ENCODE measurements around the gene GLIS1.
A peak's percentile ranks its signal among the peaks of the same experiment; 100 is the strongest.

Gene GLIS1

DNA sequence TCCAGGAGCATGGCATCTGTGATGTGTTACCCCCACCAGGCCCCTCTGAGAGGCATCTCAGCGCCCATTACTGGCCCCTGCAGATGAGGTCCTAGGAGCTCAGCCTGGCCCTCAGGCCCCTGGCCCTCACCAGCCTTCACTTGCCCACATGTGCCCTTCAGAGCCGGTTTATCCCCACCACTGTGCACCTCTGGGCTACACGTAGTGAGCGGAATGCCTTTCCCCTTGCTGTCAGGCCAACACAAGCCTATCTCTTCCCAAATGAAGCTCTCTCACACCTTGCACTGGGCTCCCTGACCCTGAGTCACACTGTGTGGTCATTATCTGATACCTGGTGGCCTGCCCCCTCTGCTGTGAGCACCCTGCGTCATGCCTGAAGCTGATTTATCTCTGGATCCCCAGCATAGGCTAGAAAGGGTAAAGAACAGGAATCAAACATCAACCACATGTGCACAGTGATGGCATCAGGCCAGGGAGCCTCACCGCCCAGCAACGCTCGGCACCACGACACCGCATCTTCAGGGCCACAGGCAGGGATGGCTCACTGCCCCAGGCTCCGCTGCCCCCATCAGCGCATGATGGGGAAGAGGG, 49.1 kb downstream of the GLIS1 start:
- no peak overlapping the region for H3K4me3 ChIP-seq
- no peaks in the 10 kb centered on the region for H3K36me3 ChIP-seq (replicated peaks)
- peaks cover 13% of the 10 kb centered on the region for H3K27me3 ChIP-seq (ENCODE audit: low read depth)
- in situ Hi-C loops (cut with MboI; ENCODE audit: low sequenced_read_pairs): loop anchor here (25.0 kb wide), 1 partner anchor 203 kb away; no protein-coding TSS in a partner anchor
- no peaks in the 10 kb centered on the region for H3K4me1 ChIP-seq
- H3K9me3 ChIP-seq: no peaks in the 10 kb centered on the region
- DNase-seq (ENCODE audit: low spot score in 2 of 2): no peak

GRCh38 chr1:53689223-53689622, 49.7 kb downstream of the GLIS1 start:
- Histone ChIP-seq H3K4me3 (no peak overlapping the region), H3K9me3 (no peaks in the 10 kb centered on the region), H3K27me3 (ENCODE audit: low read depth) (peaks cover 13% of the 10 kb centered on the region), H3K4me1 (no peaks in the 10 kb centered on the region), H3K36me3 (replicated peaks) (no peaks in the 10 kb centered on the region)
- in situ Hi-C loops (cut with MboI; ENCODE audit: low sequenced_read_pairs): loop anchor here (25.0 kb wide), 1 partner anchor 202 kb away; no protein-coding TSS in a partner anchor
- DNase-seq (ENCODE audit: low spot score in 2 of 2): no peak

- Histone ChIP-seq H3K4me3 (no peak overlapping the region), H3K36me3 (replicated peaks) (no peaks in the 10 kb centered on the region), H3K27me3 (ENCODE audit: low read depth) (peaks cover 13% of the 10 kb centered on the region), H3K4me1 (no peaks in the 10 kb centered on the region), H3K9me3 (no peaks in the 10 kb centered on the region)
- DNase-seq (ENCODE audit: low spot score in 2 of 2): no peak
- in situ Hi-C loops (cut with MboI; ENCODE audit: low sequenced_read_pairs): loop anchor here (25.0 kb wide), 1 partner anchor 201 kb away; no protein-coding TSS in a partner anchor
Observed at GRCh38 chr1:53688381-53689102, 50.4 kb downstream of the GLIS1 start.

GRCh38 chr1:53687901-53688300, 51.1 kb downstream of the GLIS1 start:
- H3K4me3 ChIP-seq: no peak overlapping the region
- in situ Hi-C loops (cut with MboI; ENCODE audit: low sequenced_read_pairs): loop anchor here (25.0 kb wide), 1 partner anchor 201 kb away; no protein-coding TSS in a partner anchor
- no peaks in the 10 kb centered on the region for H3K4me1 ChIP-seq
- peaks cover 13% of the 10 kb centered on the region for H3K27me3 ChIP-seq (ENCODE audit: low read depth)
- H3K9me3 ChIP-seq: no peaks in the 10 kb centered on the region
- DNase-seq (ENCODE audit: low spot score in 2 of 2): no peak
- no peaks in the 10 kb centered on the region for H3K36me3 ChIP-seq (replicated peaks)

GRCh38 chr1:53687426-53687825, 51.5 kb downstream of the GLIS1 start:
- in situ Hi-C loops (cut with MboI; ENCODE audit: low sequenced_read_pairs): loop anchor here (25.0 kb wide), 1 partner anchor 200 kb away; no protein-coding TSS in a partner anchor
- Histone ChIP-seq H3K9me3 (no peaks in the 10 kb centered on the region), H3K4me1 (no peaks in the 10 kb centered on the region), H3K4me3 (no peak overlapping the region), H3K36me3 (replicated peaks) (no peaks in the 10 kb centered on the region), H3K27me3 (ENCODE audit: low read depth) (peaks cover 13% of the 10 kb centered on the region)
- no peak for DNase-seq (ENCODE audit: low spot score in 2 of 2)

GRCh38 chr1:53686965-53687267, 52.0 kb downstream of the GLIS1 start:
- in situ Hi-C loops (cut with MboI; ENCODE audit: low sequenced_read_pairs): loop anchor here (25.0 kb wide), 1 partner anchor 200 kb away; no protein-coding TSS in a partner anchor
- H3K4me1 ChIP-seq: no peaks in the 10 kb centered on the region
- no peaks in the 10 kb centered on the region for H3K9me3 ChIP-seq
- no peaks in the 10 kb centered on the region for H3K36me3 ChIP-seq (replicated peaks)
- H3K27me3 ChIP-seq (ENCODE audit: low read depth): peaks cover 13% of the 10 kb centered on the region
- no peak overlapping the region for H3K4me3 ChIP-seq
- DNase-seq (ENCODE audit: low spot score in 2 of 2): no peak

DNA sequence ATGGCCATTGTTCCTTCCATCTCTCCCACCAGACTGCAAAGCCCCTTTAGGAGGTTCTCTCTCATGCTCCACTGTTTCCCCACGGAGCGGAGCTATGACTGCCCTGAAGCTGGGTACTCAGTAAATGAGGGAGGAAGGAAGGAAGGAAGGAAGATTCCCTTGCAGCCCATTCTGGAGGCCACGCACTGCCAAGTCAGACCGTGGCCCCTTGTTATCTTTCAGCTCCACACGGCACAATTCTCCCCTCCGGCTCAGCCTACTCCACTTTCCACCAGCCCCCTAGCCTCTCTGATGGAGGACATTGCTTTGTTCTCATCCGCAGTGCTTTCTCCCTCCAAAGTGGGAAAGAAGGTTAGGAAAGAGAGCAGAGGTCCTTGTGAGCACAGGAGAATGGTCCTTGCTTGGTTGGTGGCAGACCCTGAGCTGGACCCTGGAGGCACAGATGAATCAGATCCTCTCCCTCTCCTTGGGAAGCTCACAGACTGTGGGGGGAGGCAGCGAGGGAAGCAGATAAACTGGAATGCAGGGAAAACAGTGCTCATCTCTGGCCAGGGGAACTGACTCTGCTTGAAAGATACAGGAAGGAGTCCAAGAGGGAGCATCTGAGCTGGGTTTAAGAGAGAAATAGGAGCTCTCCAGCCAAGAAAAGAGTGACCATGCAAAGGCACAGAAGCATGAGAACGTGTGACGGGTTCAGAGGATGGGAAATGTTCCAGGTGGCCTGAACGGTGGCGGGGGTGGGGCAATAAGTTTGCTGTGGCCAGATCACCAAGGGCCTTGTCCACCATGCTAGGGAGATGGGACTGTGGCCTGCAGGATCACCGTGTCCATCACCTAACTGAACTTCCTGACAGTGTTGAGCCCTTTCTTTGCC, 52.6 kb downstream of the GLIS1 start:
- no peaks in the 10 kb centered on the region for H3K9me3 ChIP-seq
- no peaks in the 10 kb centered on the region for H3K36me3 ChIP-seq (replicated peaks)
- H3K4me1 ChIP-seq: no peaks in the 10 kb centered on the region
- H3K27me3 ChIP-seq (ENCODE audit: low read depth): peaks cover 13% of the 10 kb centered on the region
- no peak for DNase-seq (ENCODE audit: low spot score in 2 of 2)
- in situ Hi-C loops (cut with MboI; ENCODE audit: low sequenced_read_pairs): loop anchor here (25.0 kb wide), 1 partner anchor 199 kb away; no protein-coding TSS in a partner anchor
- no peak overlapping the region for H3K4me3 ChIP-seq

- Histone ChIP-seq H3K4me3 (no peak overlapping the region), H3K27me3 (ENCODE audit: low read depth) (peaks cover 13% of the 10 kb centered on the region), H3K9me3 (no peaks in the 10 kb centered on the region), H3K36me3 (replicated peaks) (no peaks in the 10 kb centered on the region), H3K4me1 (no peaks in the 10 kb centered on the region)
- in situ Hi-C loops (cut with MboI; ENCODE audit: low sequenced_read_pairs): loop anchor here (25.0 kb wide), 1 partner anchor 198 kb away; no protein-coding TSS in a partner anchor
- no peak for DNase-seq (ENCODE audit: low spot score in 2 of 2)
Observed at GRCh38 chr1:53685272-53686051, 53.5 kb downstream of the GLIS1 start.

GRCh38 chr1:53684741-53685140, 54.2 kb downstream of the GLIS1 start:
- H3K9me3 ChIP-seq: no peaks in the 10 kb centered on the region
- DNase-seq (ENCODE audit: low spot score in 2 of 2): no peak
- no peak overlapping the region for H3K4me3 ChIP-seq
- peaks cover 13% of the 10 kb centered on the region for H3K27me3 ChIP-seq (ENCODE audit: low read depth)
- no peaks in the 10 kb centered on the region for H3K4me1 ChIP-seq
- H3K36me3 ChIP-seq (replicated peaks): no peaks in the 10 kb centered on the region
- in situ Hi-C loops (cut with MboI; ENCODE audit: low sequenced_read_pairs): loop anchor here (25.0 kb wide), 1 partner anchor 197 kb away; no protein-coding TSS in a partner anchor

DNA sequence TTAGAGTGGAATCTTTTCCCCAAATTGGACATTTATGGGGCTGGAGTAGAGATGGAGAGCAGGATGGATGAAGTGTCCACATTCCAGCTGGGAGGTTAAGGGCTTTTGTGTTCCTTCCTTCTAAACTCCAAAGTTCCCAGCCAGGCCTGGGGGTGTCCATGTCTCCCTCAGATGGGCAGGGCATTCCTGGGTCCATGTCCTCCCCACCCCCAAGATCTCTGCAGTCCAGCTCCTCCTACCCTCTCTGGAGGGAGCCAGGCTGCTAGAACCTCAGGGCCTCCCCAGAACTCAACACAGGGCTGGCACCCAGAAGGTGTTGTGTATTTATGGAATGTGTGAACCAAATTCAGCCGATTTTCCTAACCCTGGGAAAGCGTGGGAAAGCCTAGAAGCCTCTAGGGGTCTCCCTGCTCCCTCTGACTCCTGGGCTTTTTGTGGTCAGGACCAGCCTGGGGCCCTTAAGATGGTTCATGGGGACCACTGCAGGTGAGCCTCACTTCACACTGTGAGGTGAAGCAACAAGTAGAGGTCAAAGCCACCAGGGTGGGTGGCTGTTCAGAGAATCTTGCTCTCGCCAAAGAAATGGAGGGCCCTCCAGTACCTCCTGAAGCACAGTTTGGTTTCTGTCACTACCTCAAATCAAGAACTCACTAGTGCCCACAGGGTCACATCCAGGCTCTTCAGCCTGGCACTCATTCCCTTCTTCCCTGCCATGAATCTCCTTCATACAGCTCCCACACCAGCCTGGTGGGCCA, 54.8 kb downstream of the GLIS1 start:
- H3K36me3 ChIP-seq (replicated peaks): no peaks in the 10 kb centered on the region
- H3K4me3 ChIP-seq: no peak overlapping the region
- H3K9me3 ChIP-seq: no peaks in the 10 kb centered on the region
- peaks cover 13% of the 10 kb centered on the region for H3K27me3 ChIP-seq (ENCODE audit: low read depth)
- DNase-seq (ENCODE audit: low spot score in 2 of 2): no peak
- in situ Hi-C loops (cut with MboI; ENCODE audit: low sequenced_read_pairs): loop anchor here (25.0 kb wide), 1 partner anchor 197 kb away; no protein-coding TSS in a partner anchor
- H3K4me1 ChIP-seq: no peaks in the 10 kb centered on the region

DNA sequence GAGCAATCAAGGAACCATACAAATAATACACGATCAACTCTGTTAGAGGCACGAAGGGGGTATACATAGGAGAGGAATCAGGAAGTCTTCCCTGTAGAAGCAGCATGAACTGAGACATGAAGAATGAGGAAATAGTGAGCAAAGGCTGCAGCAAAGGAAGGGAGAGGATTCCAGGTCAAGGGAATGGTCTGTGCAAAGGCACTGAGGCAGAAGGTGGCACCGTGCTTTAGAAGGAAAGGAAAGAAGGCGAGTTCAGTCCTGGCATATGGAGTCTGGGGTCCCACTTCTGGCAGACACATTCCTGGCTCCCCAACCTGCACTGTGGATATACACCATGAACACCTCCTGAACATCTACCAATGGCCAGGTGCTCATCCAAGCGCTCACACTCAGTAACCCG, 56.1 kb downstream of the GLIS1 start:
- no peak overlapping the region for H3K4me3 ChIP-seq
- no peaks in the 10 kb centered on the region for H3K36me3 ChIP-seq (replicated peaks)
- no peaks in the 10 kb centered on the region for H3K9me3 ChIP-seq
- in situ Hi-C loops (cut with MboI; ENCODE audit: low sequenced_read_pairs): loop anchor here (25.0 kb wide), 1 partner anchor 196 kb away; no protein-coding TSS in a partner anchor
- no peaks in the 10 kb centered on the region for H3K4me1 ChIP-seq
- H3K27me3 ChIP-seq (ENCODE audit: low read depth): peaks cover 13% of the 10 kb centered on the region
- DNase-seq (ENCODE audit: low spot score in 2 of 2): no peak

- Histone ChIP-seq H3K27me3 (ENCODE audit: low read depth) (peaks cover 13% of the 10 kb centered on the region), H3K36me3 (replicated peaks) (no peaks in the 10 kb centered on the region), H3K4me1 (no peaks in the 10 kb centered on the region), H3K4me3 (no peak overlapping the region), H3K9me3 (no peaks in the 10 kb centered on the region)
- in situ Hi-C loops (cut with MboI; ENCODE audit: low sequenced_read_pairs): loop anchor here (25.0 kb wide), 1 partner anchor 195 kb away; no protein-coding TSS in a partner anchor
- peak; percentile 30 to 70 for DNase-seq (ENCODE audit: low spot score in 2 of 2)
Observed at GRCh38 chr1:53681977-53682685, 56.8 kb downstream of the GLIS1 start.

Measured in HAP-1 (cell line).